ENCODE results near the gene KCNH2.

DNA sequence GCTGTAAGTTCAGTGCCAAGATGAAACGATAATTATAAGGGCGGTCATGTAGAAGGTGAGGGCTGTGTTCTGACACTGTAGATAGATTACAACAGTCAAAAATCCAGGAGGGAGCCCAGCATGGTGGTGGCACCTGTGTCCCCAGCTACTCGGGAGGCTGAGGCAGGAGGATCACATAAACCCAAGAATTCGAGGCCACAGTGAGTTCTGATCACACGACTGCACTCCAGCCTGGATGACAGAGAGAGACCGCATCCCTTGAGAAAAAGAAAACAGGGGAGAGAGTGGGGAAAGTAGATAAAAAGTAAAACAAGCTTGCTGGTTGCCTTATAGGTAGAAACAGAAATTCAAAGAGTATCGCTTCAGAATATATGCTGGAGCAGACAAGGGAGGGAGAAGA lies 52.1 kb downstream of the KCNH2 start:
- TF ChIP-seq, protein P1, sequence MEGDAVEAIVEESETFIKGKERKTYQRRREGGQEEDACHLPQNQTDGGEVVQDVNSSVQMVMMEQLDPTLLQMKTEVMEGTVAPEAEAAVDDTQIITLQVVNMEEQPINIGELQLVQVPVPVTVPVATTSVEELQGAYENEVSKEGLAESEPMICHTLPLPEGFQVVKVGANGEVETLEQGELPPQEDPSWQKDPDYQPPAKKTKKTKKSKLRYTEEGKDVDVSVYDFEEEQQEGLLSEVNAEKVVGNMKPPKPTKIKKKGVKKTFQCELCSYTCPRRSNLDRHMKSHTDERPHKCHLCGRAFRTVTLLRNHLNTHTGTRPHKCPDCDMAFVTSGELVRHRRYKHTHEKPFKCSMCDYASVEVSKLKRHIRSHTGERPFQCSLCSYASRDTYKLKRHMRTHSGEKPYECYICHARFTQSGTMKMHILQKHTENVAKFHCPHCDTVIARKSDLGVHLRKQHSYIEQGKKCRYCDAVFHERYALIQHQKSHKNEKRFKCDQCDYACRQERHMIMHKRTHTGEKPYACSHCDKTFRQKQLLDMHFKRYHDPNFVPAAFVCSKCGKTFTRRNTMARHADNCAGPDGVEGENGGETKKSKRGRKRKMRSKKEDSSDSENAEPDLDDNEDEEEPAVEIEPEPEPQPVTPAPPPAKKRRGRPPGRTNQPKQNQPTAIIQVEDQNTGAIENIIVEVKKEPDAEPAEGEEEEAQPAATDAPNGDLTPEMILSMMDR (conservative IDR thresholded peaks at IDR 0.05 in 1 of 2, IDR thresholded peaks at IDR 0.05 in 1 of 2; ENCODE audit: extremely low read depth in 1 of 2, insufficient read depth in 1 of 2, low read depth in 1 of 2, low read length in 2 of 2), result no peak
- TF ChIP-seq EZH2 (IDR thresholded peaks at IDR 0.05; ENCODE audit: borderline replicate concordance, low read length), result no peak
